DOHH2 (cell line): ENCODE results near the gene ARL4A.

Source experiments
- EZH2phosphoT487 ChIP-seq: fragments of 200-600 bp; sonication (generic); IDR thresholded peaks from 2 replicates; pipeline ENCODE4 v1.6.1; 2017; ENCODE audit warnings: borderline replicate concordance, mild to moderate bottlenecking, antibody characterized with exemption, low read length, moderate library complexity, mixed read lengths
- TF ChIP-seq, protein P1 (sequence below): fragments of 200-600 bp; sonication (generic); IDR thresholded peaks from one replicate; pipeline ENCODE4 v1.5.1; 2014; ENCODE audit warnings: antibody characterized with exemption, mild to moderate bottlenecking, low read depth, low read length; ENCODE audit not compliant: poor library complexity, severe bottlenecking

DNA sequence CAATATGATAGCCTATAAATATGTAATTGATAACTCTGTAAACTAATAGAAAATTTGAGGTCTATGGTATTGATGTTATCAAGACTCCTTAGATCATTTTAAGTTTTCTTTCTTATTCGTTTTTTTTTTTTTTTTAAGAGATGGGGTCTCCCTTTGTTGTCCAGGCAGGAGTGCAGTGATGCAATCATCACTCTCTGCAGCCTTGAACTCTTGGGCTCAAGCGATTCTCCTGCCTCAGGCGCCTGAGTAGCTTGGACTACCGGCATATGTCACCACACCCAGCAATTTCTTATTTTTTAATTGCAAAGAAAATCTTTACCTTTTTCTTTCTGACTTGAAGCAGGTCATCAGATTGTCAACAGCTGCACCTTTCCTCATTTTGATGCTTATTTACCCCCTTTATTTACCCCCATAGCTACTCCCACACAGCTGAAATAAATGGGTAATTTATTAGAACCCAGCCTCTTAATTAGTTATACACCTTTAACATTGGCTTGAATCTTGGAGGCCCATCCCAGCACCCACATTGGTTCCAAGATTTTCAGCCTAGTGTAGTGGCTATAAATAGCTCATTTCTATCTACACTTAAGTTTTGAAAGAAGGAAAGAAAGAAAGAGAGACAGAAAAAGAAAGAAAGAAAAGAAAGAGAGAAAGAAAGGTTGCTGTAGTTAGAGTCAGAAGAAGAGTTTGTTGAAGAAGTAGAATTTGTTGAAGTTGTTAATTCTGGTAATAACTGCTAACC, 38.3 kb downstream of the ARL4A start:
- TF ChIP-seq, protein P1, sequence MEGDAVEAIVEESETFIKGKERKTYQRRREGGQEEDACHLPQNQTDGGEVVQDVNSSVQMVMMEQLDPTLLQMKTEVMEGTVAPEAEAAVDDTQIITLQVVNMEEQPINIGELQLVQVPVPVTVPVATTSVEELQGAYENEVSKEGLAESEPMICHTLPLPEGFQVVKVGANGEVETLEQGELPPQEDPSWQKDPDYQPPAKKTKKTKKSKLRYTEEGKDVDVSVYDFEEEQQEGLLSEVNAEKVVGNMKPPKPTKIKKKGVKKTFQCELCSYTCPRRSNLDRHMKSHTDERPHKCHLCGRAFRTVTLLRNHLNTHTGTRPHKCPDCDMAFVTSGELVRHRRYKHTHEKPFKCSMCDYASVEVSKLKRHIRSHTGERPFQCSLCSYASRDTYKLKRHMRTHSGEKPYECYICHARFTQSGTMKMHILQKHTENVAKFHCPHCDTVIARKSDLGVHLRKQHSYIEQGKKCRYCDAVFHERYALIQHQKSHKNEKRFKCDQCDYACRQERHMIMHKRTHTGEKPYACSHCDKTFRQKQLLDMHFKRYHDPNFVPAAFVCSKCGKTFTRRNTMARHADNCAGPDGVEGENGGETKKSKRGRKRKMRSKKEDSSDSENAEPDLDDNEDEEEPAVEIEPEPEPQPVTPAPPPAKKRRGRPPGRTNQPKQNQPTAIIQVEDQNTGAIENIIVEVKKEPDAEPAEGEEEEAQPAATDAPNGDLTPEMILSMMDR, result no peak
- TF ChIP-seq EZH2phosphoT487, result no peak
